HEK293 (cell line): Measurements from ENCODE around the gene CDH23.
A peak's percentile ranks its signal among the peaks of the same experiment; 100 is the strongest.

Source experiments
- CTCF ChIA-PET: fragments of 350-600 bp; formaldehyde crosslinking; extraction: SDS; loops from one replicate; lab custom pipeline; 2021; ENCODE audit warnings: antibody characterized with exemption; lab: Yijun Ruan, JAX
- POLR2A ChIA-PET: fragments of 300-600 bp; formaldehyde crosslinking; extraction: SDS; loops from one replicate; lab custom pipeline; 2020; ENCODE audit warnings: antibody characterized with exemption, inconsistent platforms; lab: Yijun Ruan, JAX
- H3K27ac ChIP-seq: fragments of 200-500 bp; sonication (Bioruptor generic); 2 replicates; pipeline ENCODE4 v1.5.1; 2014; ENCODE audit warnings: low read depth, low read length, control low read depth, inconsistent platforms; ENCODE audit errors: extremely low read depth
- H3K36me3 ChIP-seq, 2 experiments: fragments of 200-500 bp in 1 of 2; sonication (Bioruptor generic) in 1 of 2; 1 replicate in 1 of 2; 2 replicates in 1 of 2; pipeline ENCODE4 v1.5.1; 2014 to 2017; ENCODE audit warnings: inconsistent platforms in 2 of 2, low read length in 2 of 2; ENCODE audit not compliant: control insufficient read depth in 2 of 2, insufficient read depth in 1 of 2
- H3K4me1 ChIP-seq: fragments of 200-500 bp; sonication (Bioruptor generic); 2 replicates; pipeline ENCODE4 v1.5.1; 2014; ENCODE audit warnings: mild to moderate bottlenecking, low read length, inconsistent platforms; ENCODE audit not compliant: control insufficient read depth, insufficient read depth
- H3K4me3 ChIP-seq: 2 replicates; pipeline ENCODE4 v1.5.1; 2011; ENCODE audit warnings: low read depth, mild to moderate bottlenecking, control low read depth, low read length, moderate library complexity
- H3K9me3 ChIP-seq: fragments of 200-500 bp; sonication (Bioruptor generic); 2 replicates; pipeline ENCODE4 v1.5.1; 2014; ENCODE audit warnings: low read depth, low read length, inconsistent platforms; ENCODE audit not compliant: control insufficient read depth, insufficient read depth
- GLIS1 ChIP-seq: fragments of 450-650 bp; formaldehyde crosslinking; IDR thresholded peaks from 2 replicates; pipeline ENCODE4 v1.5.1; 2016; ENCODE audit warnings: missing biosample characterization, missing genetic modification characterization
- KLF10 ChIP-seq: fragments of 450-650 bp; IDR thresholded peaks from 2 replicates; pipeline ENCODE4 v1.5.1; 2018; ENCODE audit warnings: missing biosample characterization, mild to moderate bottlenecking, missing genetic modification characterization
- OSR2 ChIP-seq: fragments of 450-650 bp; formaldehyde crosslinking; IDR thresholded peaks from 2 replicates; pipeline ENCODE4 v1.5.1; 2016; ENCODE audit warnings: missing biosample characterization, missing genetic modification characterization
- PRDM6 ChIP-seq: fragments of 450-650 bp; formaldehyde crosslinking; IDR thresholded peaks from 2 replicates; pipeline ENCODE4 v1.5.1; 2017; ENCODE audit warnings: missing biosample characterization, missing genetic modification characterization
- SCRT1 ChIP-seq: fragments of 450-650 bp; formaldehyde crosslinking; IDR thresholded peaks from 2 replicates; pipeline ENCODE4 v1.5.1; 2016; ENCODE audit warnings: missing biosample characterization, missing genetic modification characterization, borderline replicate concordance
- SCRT2 ChIP-seq: fragments of 450-650 bp; formaldehyde crosslinking; IDR thresholded peaks from 2 replicates; pipeline ENCODE4 v1.5.1; 2016; ENCODE audit warnings: missing biosample characterization, missing genetic modification characterization
- TRIM28 ChIP-seq: IDR thresholded peaks from 2 replicates; pipeline ENCODE4 v1.6.1; 2011; ENCODE audit warnings: low read length, control low read depth, borderline replicate concordance
- ZIC2 ChIP-seq: fragments of 450-650 bp; formaldehyde crosslinking; IDR thresholded peaks from 2 replicates; pipeline ENCODE4 v1.5.1; 2016; ENCODE audit warnings: missing biosample characterization, missing genetic modification characterization
- ZNF16 ChIP-seq: fragments of 450-650 bp; formaldehyde crosslinking; IDR thresholded peaks from 2 replicates; pipeline ENCODE4 v1.5.1; 2016; ENCODE audit warnings: low read depth, missing biosample characterization, missing genetic modification characterization
- ZNF169 ChIP-seq: fragments of 450-650 bp; formaldehyde crosslinking; IDR thresholded peaks from 2 replicates; pipeline ENCODE4 v1.5.1; 2016; ENCODE audit warnings: missing biosample characterization, missing genetic modification characterization
- ZNF274 ChIP-seq, 2 experiments: fragments of 200-500 bp in 1 of 2; fragments of 450-650 bp in 1 of 2; sonication (Bioruptor generic) in 1 of 2; formaldehyde crosslinking in 1 of 2; IDR thresholded peaks; 2 replicates each; pipeline versions ENCODE4 v1.5.1 to v1.6.1; 2014 to 2016; ENCODE audit warnings: borderline replicate concordance in 1 of 2, inconsistent platforms in 1 of 2, low read length in 1 of 2, missing biosample characterization in 1 of 2, missing genetic modification characterization in 1 of 2
- ZNF280C ChIP-seq: fragments of 450-650 bp; formaldehyde crosslinking; IDR thresholded peaks from 2 replicates; pipeline ENCODE4 v1.5.1; 2016; ENCODE audit warnings: missing biosample characterization, missing genetic modification characterization
- ZNF350 ChIP-seq: fragments of 450-650 bp; formaldehyde crosslinking; IDR thresholded peaks from 2 replicates; pipeline ENCODE4 v1.5.0; 2017; ENCODE audit warnings: missing biosample characterization, mild to moderate bottlenecking, missing genetic modification characterization
- ZNF37A ChIP-seq: fragments of 450-650 bp; IDR thresholded peaks from 2 replicates; pipeline ENCODE4 v1.5.1; 2018; ENCODE audit warnings: missing biosample characterization, missing genetic modification characterization
- ZNF404 ChIP-seq: fragments of 450-650 bp; formaldehyde crosslinking; IDR thresholded peaks from 2 replicates; pipeline ENCODE4 v1.5.1; 2017; ENCODE audit warnings: missing biosample characterization, missing genetic modification characterization
- ZNF426 ChIP-seq: fragments of 450-650 bp; formaldehyde crosslinking; IDR thresholded peaks from 2 replicates; pipeline ENCODE4 v1.5.1; 2017; ENCODE audit warnings: missing biosample characterization, missing genetic modification characterization, mild to moderate bottlenecking, inconsistent platforms, moderate library complexity
- ZNF488 ChIP-seq: fragments of 450-650 bp; formaldehyde crosslinking; IDR thresholded peaks from 2 replicates; pipeline ENCODE4 v1.5.1; 2016; ENCODE audit warnings: missing biosample characterization, missing genetic modification characterization
- ZNF610 ChIP-seq: fragments of 450-650 bp; formaldehyde crosslinking; IDR thresholded peaks from 2 replicates; pipeline ENCODE4 v1.5.1; 2016; ENCODE audit warnings: missing biosample characterization, missing genetic modification characterization, borderline replicate concordance
- ZNF624 ChIP-seq: fragments of 450-650 bp; formaldehyde crosslinking; IDR thresholded peaks from 2 replicates; pipeline ENCODE4 v1.5.1; 2017; ENCODE audit warnings: missing biosample characterization, missing genetic modification characterization
- ZNF777 ChIP-seq: fragments of 450-650 bp; formaldehyde crosslinking; IDR thresholded peaks from 2 replicates; pipeline ENCODE4 v1.5.1; 2017; ENCODE audit warnings: missing biosample characterization, missing genetic modification characterization, borderline replicate concordance
- ZNF837 ChIP-seq: fragments of 450-650 bp; formaldehyde crosslinking; IDR thresholded peaks from 2 replicates; pipeline ENCODE4 v1.5.1; 2016; ENCODE audit warnings: missing biosample characterization, missing genetic modification characterization

Gene CDH23

GRCh38 chr10:71439670-71440425, 43.1 kb downstream of the CDH23 start:
- ChIA-PET CTCF (no interaction called here), POLR2A (no interaction called here)
- no peaks in the 10 kb centered on the region for H3K36me3 ChIP-seq
- H3K4me1 ChIP-seq: no peaks in the 10 kb centered on the region
- H3K4me3 ChIP-seq: no peak overlapping the region
- TF ChIP-seq ZNF777 (tag by site-specific recombination): no peak
- no peak for TF ChIP-seq ZNF169
- TF ChIP-seq KLF10 (tag by site-specific recombination): no peak
- no peak for TF ChIP-seq ZNF624 (tag by site-specific recombination)
- TF ChIP-seq OSR2: no peak
- TF ChIP-seq ZNF837 (tag by site-specific recombination): no peak
- TF ChIP-seq ZNF610: no peak
- no peak for TF ChIP-seq ZNF426 (tag by site-specific recombination)
- no peak for TF ChIP-seq ZNF404 (tag by site-specific recombination)
- no peak for TF ChIP-seq ZNF280C (tag by site-specific recombination)
- no peak for TF ChIP-seq ZNF488 (tag by site-specific recombination)
- TF ChIP-seq ZNF37A (tag by site-specific recombination): no peak
- TF ChIP-seq ZNF274 (IDR thresholded peaks at IDR 0.05; ENCODE audit: low read length): no peak
- no peak for TF ChIP-seq ZNF274 (tag by site-specific recombination; IDR thresholded peaks at IDR 0.05; ENCODE audit: borderline replicate concordance)
- no peak for TF ChIP-seq SCRT2 (tag by site-specific recombination)
- TF ChIP-seq ZNF350: no peak
- no peak for TF ChIP-seq ZNF16 (tag by site-specific recombination)
- no peak for TF ChIP-seq PRDM6 (tag by site-specific recombination)
- TF ChIP-seq TRIM28: no peak
- no peak for TF ChIP-seq SCRT1
- no peaks in the 10 kb centered on the region for H3K9me3 ChIP-seq
- no peak overlapping the region for H3K27ac ChIP-seq

- POLR2A ChIA-PET: no interaction called here
- no peak overlapping the region for H3K27ac ChIP-seq
- TF ChIP-seq ZIC2 (tag by site-specific recombination) (peak; percentile 76), SCRT1 (no peak), GLIS1 (tag by site-specific recombination) (peak; percentile 41; the same call in 1 of the 2 replicates)
- TF ChIP-seq, all 188 proteins: peak for 2
- CTCF ChIA-PET: no interaction called here
- Histone ChIP-seq H3K9me3 (no peaks in the 10 kb centered on the region), H3K36me3 (no peaks in the 10 kb centered on the region), H3K4me1 (no peaks in the 10 kb centered on the region), H3K4me3 (no peak overlapping the region)
These were observed 43.9 kb downstream of the CDH23 start for GRCh38 chr10:71440506-71441035.
